Natural killer cell (primary cell): Measurements from ENCODE around the gene GFRA4. TPM values are rescaled to one million over a fixed set of nuclear protein-coding genes. Genes with fewer than 3 reads are reported as not detected.

ENCODE experiments used
- ATAC-seq, 3 donors: fragments of 150-1000 bp in 2 of 3; fragments of 200-7000 bp in 1 of 3; cut with Tn5 transposase; 1 replicate in 1 of 3; 2 replicates in 2 of 3; pipeline ENCODE4 v1.10.0; 2021; ENCODE audit warnings: mild to moderate bottlenecking in 2 of 3, moderate library complexity in 2 of 3
- DNase-seq, 2 donors: peaks; one replicate each; pipeline versions ENCODE4 v3.0.0 to v3.0.0-alpha.2; 2013 to 2021; ENCODE audit warnings: mixed read lengths in 1 of 2
- H3K27ac ChIP-seq: one replicate; pipeline ENCODE4 v1.5.1; 2013; ENCODE audit warnings: mild to moderate bottlenecking, low read length
- H3K27me3 ChIP-seq: one replicate; pipeline ENCODE4 v1.6.1; 2013; ENCODE audit warnings: low read length; ENCODE audit not compliant: control insufficient read depth, insufficient read depth
- H3K36me3 ChIP-seq: one replicate; pipeline ENCODE4 v1.6.1; 2013; ENCODE audit warnings: low read length; ENCODE audit not compliant: control insufficient read depth, insufficient read depth
- H3K4me1 ChIP-seq: one replicate; pipeline ENCODE4 v1.6.1; 2013; ENCODE audit warnings: low read length; ENCODE audit not compliant: control insufficient read depth, insufficient read depth
- H3K4me3 ChIP-seq: one replicate; pipeline ENCODE4 v1.5.1; 2013; ENCODE audit warnings: low read length
- H3K9me3 ChIP-seq: one replicate; pipeline ENCODE4 v1.6.1; 2013; ENCODE audit warnings: low read length; ENCODE audit not compliant: control insufficient read depth, insufficient read depth
- H3K27ac Mint-ChIP-seq, 2 donors: one replicate each; pipeline ENCODE4 v1.8.0; 2022; ENCODE audit warnings: mild to moderate bottlenecking in 2 of 2, mixed read lengths in 2 of 2, moderate library complexity in 1 of 2
- H3K27me3 Mint-ChIP-seq, 2 donors: one replicate each; pipeline ENCODE4 v1.8.0; 2022; ENCODE audit warnings: low read depth in 2 of 2, mixed read lengths in 2 of 2
- H3K36me3 Mint-ChIP-seq: one replicate; pipeline ENCODE4 v1.8.0; 2022; ENCODE audit warnings: mixed read lengths
- H3K4me1 Mint-ChIP-seq, 2 donors: one replicate each; pipeline ENCODE4 v1.8.0; 2022; ENCODE audit warnings: mixed read lengths in 2 of 2
- H3K4me3 Mint-ChIP-seq: one replicate; pipeline ENCODE4 v1.8.0; 2022; ENCODE audit warnings: mild to moderate bottlenecking, moderate library complexity, mixed read lengths
- H3K9me3 Mint-ChIP-seq, 2 donors: one replicate each; pipeline ENCODE4 v1.8.0; 2022; ENCODE audit warnings: mixed read lengths in 2 of 2
- CTCF ChIP-seq: fragments of 200-600 bp; IDR thresholded peaks from one replicate; pipeline ENCODE4 v1.8.0; 2022; ENCODE audit warnings: antibody characterized with exemption
- WGBS: methylation state at CpG from one replicate; pipeline ENCODE4 v1.1.7; 2013; ENCODE audit warnings: missing lambda C conversion rate; ENCODE audit not compliant: insufficient coverage; 5-methylcytosine and 5-hydroxymethylcytosine counted together
- intact Hi-C: fragments of 100-400 bp; cut with micrococcal nuclease; formaldehyde crosslinking; loops from one replicate; pipeline ENCODE4 v1.14.2; 2022
- total RNA-seq, 4 donors: library from RNA; stranded (reverse); fragments of 120-200 nt in 1 of 4; gene quantifications; one replicate each; pipeline versions ENCODE4 v1.2.3 to v1.2.4, GENCODE V29; 2013 to 2022

GFRA4 gene
- total RNA-seq, 3 donors from 2014 or later (not counting 1 experiment from before 2014, with no cell fraction given), result not detected

GRCh38 chr20:3652676-3653596 is 10.3 kb downstream of the GFRA4 start:
- H3K36me3 ChIP-seq, result peaks cover 9% of the 10 kb centered on the region
- no peak for TF ChIP-seq CTCF
- no peaks in the 10 kb centered on the region for H3K27me3 Mint-ChIP-seq
- 54% methylated on average over 10 of the region's 10 CpGs for WGBS
- no peaks in the 10 kb centered on the region for H3K9me3 Mint-ChIP-seq
- DNase-seq (no peak), ATAC-seq (peak in 1 of 3 donors; percentile 35)
- no peak overlapping the region for H3K27ac Mint-ChIP-seq
- no peaks in the 10 kb centered on the region for H3K9me3 ChIP-seq
- H3K27me3 ChIP-seq, result no peaks in the 10 kb centered on the region
- H3K36me3 Mint-ChIP-seq, result peaks cover 7% of the 10 kb centered on the region
- intact Hi-C loops, result no loop called here
- H3K4me3 ChIP-seq, result no peak overlapping the region
- peaks cover 14 to 17% of the 10 kb centered on the region in 2 donors for H3K4me1 Mint-ChIP-seq
- no peak overlapping the region for H3K4me3 Mint-ChIP-seq
- no peak overlapping the region for H3K27ac ChIP-seq
- peaks cover 10% of the 10 kb centered on the region for H3K4me1 ChIP-seq

GRCh38 chr20:3652221-3652620 is 11.0 kb downstream of the GFRA4 start:
- peaks cover 14 to 17% of the 10 kb centered on the region in 2 donors for H3K4me1 Mint-ChIP-seq
- no peaks in the 10 kb centered on the region for H3K9me3 Mint-ChIP-seq

GRCh38 chr20:3651204-3651962 is 11.8 kb downstream of the GFRA4 start:
- H3K27ac Mint-ChIP-seq, result no peak overlapping the region
- Histone ChIP-seq H3K4me1 (peaks cover 10% of the 10 kb centered on the region), H3K27ac (no peak overlapping the region), H3K27me3 (no peaks in the 10 kb centered on the region), H3K4me3 (no peak overlapping the region), H3K9me3 (no peaks in the 10 kb centered on the region), H3K36me3 (peaks cover 15% of the 10 kb centered on the region)
- peaks cover 14 to 17% of the 10 kb centered on the region in 2 donors for H3K4me1 Mint-ChIP-seq
- intact Hi-C loops, result no loop called here
- ATAC-seq, result no peak
- H3K36me3 Mint-ChIP-seq, result peaks cover 7% of the 10 kb centered on the region
- H3K27me3 Mint-ChIP-seq, result no peaks in the 10 kb centered on the region
- DNase-seq, result no peak
- TF ChIP-seq CTCF, result no peak
- WGBS, result 85% methylated on average over 9 of the region's 9 CpGs
- H3K9me3 Mint-ChIP-seq, result no peaks in the 10 kb centered on the region
- H3K4me3 Mint-ChIP-seq, result no peak overlapping the region

More at GRCh38 chr20:3652221-3652620, 11.0 kb downstream of the GFRA4 start:
- Mint-ChIP-seq H3K27me3 (no peaks in the 10 kb centered on the region), H3K27ac (no peak overlapping the region), H3K36me3 (peaks cover 7% of the 10 kb centered on the region), H3K4me3 (no peak overlapping the region)
- no peak for TF ChIP-seq CTCF
- H3K9me3 ChIP-seq, result no peaks in the 10 kb centered on the region
- peaks cover 14% of the 10 kb centered on the region for H3K36me3 ChIP-seq
- WGBS, result 98% methylated on average over 9 of the region's 9 CpGs
- intact Hi-C loops, result no loop called here
- no peak overlapping the region for H3K4me3 ChIP-seq
- ATAC-seq (no peak), DNase-seq (no peak)
- H3K27ac ChIP-seq, result no peak overlapping the region
- no peaks in the 10 kb centered on the region for H3K27me3 ChIP-seq
- H3K4me1 ChIP-seq, result peaks cover 10% of the 10 kb centered on the region
